ENCODE measurements around the gene P4HA2.

P4HA2 gene

GRCh38 chr5:132243366-132243977 is 15.8 kb upstream of the P4HA2 start:
- DNase-seq (ENCODE audit: low read depth): no peak
- H3K4me3 ChIP-seq (ENCODE audit: low read length): no peak overlapping the region
- TF ChIP-seq, protein P1, sequence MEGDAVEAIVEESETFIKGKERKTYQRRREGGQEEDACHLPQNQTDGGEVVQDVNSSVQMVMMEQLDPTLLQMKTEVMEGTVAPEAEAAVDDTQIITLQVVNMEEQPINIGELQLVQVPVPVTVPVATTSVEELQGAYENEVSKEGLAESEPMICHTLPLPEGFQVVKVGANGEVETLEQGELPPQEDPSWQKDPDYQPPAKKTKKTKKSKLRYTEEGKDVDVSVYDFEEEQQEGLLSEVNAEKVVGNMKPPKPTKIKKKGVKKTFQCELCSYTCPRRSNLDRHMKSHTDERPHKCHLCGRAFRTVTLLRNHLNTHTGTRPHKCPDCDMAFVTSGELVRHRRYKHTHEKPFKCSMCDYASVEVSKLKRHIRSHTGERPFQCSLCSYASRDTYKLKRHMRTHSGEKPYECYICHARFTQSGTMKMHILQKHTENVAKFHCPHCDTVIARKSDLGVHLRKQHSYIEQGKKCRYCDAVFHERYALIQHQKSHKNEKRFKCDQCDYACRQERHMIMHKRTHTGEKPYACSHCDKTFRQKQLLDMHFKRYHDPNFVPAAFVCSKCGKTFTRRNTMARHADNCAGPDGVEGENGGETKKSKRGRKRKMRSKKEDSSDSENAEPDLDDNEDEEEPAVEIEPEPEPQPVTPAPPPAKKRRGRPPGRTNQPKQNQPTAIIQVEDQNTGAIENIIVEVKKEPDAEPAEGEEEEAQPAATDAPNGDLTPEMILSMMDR (conservative IDR thresholded peaks at IDR 0.05; ENCODE audit: low read depth, low read length): no peak

DNA sequence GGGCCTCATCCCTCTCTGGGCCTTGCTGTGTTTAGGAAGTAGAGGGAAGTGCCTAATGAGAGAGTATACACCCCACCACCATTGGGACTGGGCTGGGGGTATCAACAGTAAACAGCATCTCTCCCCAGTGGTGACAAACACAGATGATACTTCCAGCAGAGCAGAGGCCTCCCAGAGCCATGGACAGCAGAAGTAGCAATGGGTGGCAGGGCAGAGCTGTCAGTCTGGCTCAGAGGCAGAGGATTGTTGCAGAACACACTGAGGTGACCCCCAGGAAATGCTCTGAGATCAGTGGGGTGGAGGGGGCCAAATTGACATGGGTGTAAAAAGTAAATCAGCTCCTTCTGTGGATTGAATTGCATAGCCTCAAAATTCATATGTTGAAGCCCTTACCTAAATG is 12.1 kb upstream of the P4HA2 start:
- no peak overlapping the region for H3K4me3 ChIP-seq (ENCODE audit: low read length)
- no peak for DNase-seq (ENCODE audit: low read depth)
- TF ChIP-seq, protein P1 (conservative IDR thresholded peaks at IDR 0.05; ENCODE audit: low read depth, low read length): no peak

- TF ChIP-seq, protein P1 (conservative IDR thresholded peaks at IDR 0.05; ENCODE audit: low read depth, low read length): no peak
- DNase-seq (ENCODE audit: low read depth): no peak
Observed at GRCh38 chr5:132238901-132239500, 11.3 kb upstream of the P4HA2 start.

GRCh38 chr5:132238169-132238744 is 10.6 kb upstream of the P4HA2 start:
- no peak overlapping the region for H3K4me3 ChIP-seq (ENCODE audit: low read length)
- TF ChIP-seq, protein P1 (conservative IDR thresholded peaks at IDR 0.05; ENCODE audit: low read depth, low read length): peak; percentile 91
- DNase-seq (ENCODE audit: low read depth): no peak

More at GRCh38 chr5:132238901-132239500, 11.3 kb upstream of the P4HA2 start:
- H3K4me3 ChIP-seq (ENCODE audit: low read length): no peak overlapping the region

DNA sequence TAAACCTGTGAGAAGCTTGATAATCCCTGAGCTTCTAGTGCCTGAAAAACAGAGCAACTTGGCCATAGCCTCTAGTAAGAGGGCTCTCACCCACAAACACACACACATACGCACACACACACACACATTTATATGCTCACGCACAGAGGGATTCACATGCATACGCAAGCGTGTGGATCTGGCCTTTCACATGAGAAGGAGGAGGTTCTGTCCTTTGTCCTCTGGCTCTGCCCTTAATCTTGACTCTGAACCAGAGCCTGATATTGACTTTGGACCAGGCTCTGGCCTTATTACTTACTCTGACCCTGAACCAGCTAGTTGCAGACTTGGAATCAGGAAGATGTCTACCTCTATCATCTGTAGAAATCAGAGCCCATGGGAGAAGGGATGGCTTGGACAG is 10.0 kb upstream of the P4HA2 start:
- TF ChIP-seq, protein P1 (conservative IDR thresholded peaks at IDR 0.05; ENCODE audit: low read depth, low read length): no peak
- DNase-seq (ENCODE audit: low read depth): no peak
- H3K4me3 ChIP-seq (ENCODE audit: low read length): no peak overlapping the region

- no peak overlapping the region for H3K4me3 ChIP-seq (ENCODE audit: low read length)
- TF ChIP-seq, protein P1 (conservative IDR thresholded peaks at IDR 0.05; ENCODE audit: low read depth, low read length): peak; percentile 27
Observed at GRCh38 chr5:132237141-132237540, 9.5 kb upstream of the P4HA2 start.

DNA sequence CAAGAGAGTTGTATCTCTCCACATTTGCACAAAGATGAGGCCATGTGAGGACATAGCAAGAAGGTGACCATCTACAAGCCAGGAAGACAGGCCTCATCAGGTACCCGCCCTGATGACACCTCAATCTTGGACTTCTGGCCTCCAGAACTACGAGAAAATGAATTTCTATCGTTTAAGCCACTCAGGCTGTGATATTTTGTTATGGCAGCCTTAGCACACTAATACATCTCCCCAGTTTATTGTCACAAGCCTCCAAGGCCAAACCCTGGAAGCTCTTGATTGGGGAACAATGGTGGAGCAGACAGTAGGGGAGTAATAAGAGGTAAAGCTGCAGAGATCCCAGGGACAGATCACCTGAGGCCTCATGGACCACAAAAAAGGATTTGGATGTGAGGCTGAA is 7.7 kb upstream of the P4HA2 start:
- TF ChIP-seq, protein P1 (conservative IDR thresholded peaks at IDR 0.05; ENCODE audit: low read depth, low read length): no peak
- no peak for DNase-seq (ENCODE audit: low read depth)
- no peak overlapping the region for H3K4me3 ChIP-seq (ENCODE audit: low read length)

More at GRCh38 chr5:132237141-132237540, 9.5 kb upstream of the P4HA2 start:
- no peak for DNase-seq (ENCODE audit: low read depth)

Measured in retinal pigment epithelial cell (primary cell).